ENCODE measurements around the gene RNF126.
"Not testable (repeated sequence)": the region's sequence is repeated elsewhere in the genome, so short reads cannot be mapped to it uniquely, and the experiment has no call there.

Gene RNF126

GRCh38 chr19:622666-623065 lies 40.3 kb downstream of the RNF126 start:
- no peak overlapping the region for H3K27ac ChIP-seq
- no peak for TF ChIP-seq CTCF (conservative IDR thresholded peaks at IDR 0.05)

GRCh38 chr19:621819-622218 lies 41.2 kb downstream of the RNF126 start:
- TF ChIP-seq CTCF (conservative IDR thresholded peaks at IDR 0.05), result no peak
- H3K27ac ChIP-seq, result no peak overlapping the region

- not testable (repeated sequence) for H3K27ac ChIP-seq
These were observed 41.8 kb downstream of the RNF126 start for GRCh38 chr19:621191-621590.

- TF ChIP-seq CTCF (conservative IDR thresholded peaks at IDR 0.05), result no peak
- H3K27ac ChIP-seq, result no peak overlapping the region
These were observed 42.7 kb downstream of the RNF126 start for GRCh38 chr19:620166-620862.

- no peak for TF ChIP-seq CTCF (conservative IDR thresholded peaks at IDR 0.05)
- no peak overlapping the region for H3K27ac ChIP-seq
These were observed 43.6 kb downstream of the RNF126 start for GRCh38 chr19:619286-620002.

- no peak for TF ChIP-seq CTCF (conservative IDR thresholded peaks at IDR 0.05)
- H3K27ac ChIP-seq, result no peak overlapping the region
These were observed 44.2 kb downstream of the RNF126 start for GRCh38 chr19:618674-619285.

- TF ChIP-seq CTCF (conservative IDR thresholded peaks at IDR 0.05), result no peak
- no peak overlapping the region for H3K27ac ChIP-seq
These were observed 44.8 kb downstream of the RNF126 start for GRCh38 chr19:618247-618619.

Measured in VCaP (cell line).